Epidermal melanocyte (primary cell): ENCODE data around the gene TBC1D4.
"Not testable (repeated sequence)": the region's sequence is repeated elsewhere in the genome, so short reads cannot be mapped to it uniquely, and the experiment has no call there.

Experiments
- DNase-seq: peaks from one replicate; pipeline ENCODE4 v3.0.0; 2011; ENCODE audit warnings: low spot score; ENCODE audit not compliant: insufficient read length

The TBC1D4 gene

DNA sequence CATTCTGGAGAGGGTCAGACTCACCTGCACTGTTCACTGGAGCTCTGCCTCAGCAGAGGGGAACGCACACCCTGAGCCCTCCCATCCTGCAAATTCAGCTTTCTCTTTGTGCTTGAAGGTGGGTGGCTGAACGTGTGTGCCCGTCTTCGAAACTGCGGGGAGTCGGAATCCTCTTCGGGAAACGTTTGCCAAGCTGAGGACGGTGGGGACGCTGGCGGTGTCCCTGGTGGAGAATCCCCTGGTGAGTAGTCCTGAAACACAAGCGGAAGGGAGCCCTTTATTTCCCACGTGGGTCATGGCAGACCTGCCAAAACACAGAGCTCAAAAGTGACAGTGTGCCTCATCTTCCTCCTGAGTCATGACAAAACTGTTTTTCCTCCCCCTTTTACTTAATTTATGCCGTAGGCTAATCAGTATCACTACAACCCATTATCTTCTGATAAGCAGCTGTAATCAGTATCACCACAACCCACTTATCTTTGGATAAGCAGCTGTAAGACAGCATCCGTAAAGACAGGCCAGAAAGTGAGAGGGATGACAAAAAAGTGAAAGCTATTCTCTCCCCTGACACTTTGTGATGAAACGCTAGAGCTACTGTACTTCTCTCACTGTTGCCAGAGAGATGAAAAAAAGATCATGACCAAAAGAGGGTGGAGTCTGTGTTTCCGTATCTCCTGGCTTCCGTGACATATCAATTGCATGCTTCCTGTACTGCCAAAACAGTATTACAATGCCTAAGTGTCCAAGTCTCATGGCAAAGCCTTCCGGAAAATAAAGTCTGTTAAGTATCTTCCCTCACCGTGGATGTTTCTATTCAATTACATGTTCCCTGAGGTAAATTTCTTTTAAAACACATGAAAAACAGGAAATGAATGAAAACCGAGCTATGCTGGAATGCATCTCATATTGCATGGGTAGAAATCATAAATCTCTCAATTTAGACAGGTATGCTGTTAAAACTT is 155.5 kb downstream of the TBC1D4 start:
- DNase-seq: no peak

DNA sequence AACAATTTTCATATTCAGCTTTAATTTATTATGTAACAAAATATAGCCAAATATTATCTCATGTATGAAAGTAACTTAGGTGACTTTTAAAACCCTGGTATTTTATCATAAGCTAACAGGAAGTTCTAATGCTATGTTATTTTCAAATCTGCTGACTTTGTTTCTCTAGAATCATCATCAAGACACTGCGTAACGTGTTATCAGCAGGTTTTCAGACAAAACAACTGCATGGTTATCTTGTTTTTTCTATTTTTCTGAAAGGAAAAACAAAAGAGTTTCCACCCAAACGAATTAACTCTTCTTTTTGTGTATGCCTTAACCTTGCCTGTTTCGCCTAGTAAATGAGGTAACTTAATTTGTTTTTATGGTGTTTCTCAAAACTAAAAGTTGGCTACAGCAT is 156.3 kb downstream of the TBC1D4 start:
- no peak for DNase-seq

DNA sequence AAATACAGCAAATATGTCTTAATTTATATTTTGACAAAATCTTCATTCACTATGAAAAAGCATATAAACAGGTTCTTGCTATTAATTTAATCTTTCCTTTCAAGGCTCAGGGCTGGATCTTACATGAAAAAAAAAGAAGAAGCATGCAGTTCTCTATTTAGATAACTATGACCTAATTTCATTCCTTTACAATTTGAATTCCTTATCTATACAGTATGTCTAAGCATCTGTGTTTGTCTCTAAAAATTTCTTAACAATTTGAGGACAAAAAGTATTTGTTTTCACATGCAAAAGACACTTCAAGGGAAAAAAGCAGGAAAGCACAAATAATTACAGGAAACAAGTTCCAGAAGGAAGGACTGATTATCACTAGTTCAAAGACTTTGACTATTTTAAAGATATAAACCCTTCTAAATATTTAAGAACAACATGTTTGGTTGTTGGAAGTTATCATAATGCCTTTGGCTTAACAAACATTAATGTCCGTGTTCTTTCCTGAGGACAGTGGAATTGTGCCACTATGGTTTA is 157.5 kb downstream of the TBC1D4 start:
- no peak for DNase-seq

GRCh38 chr13:75321084-75321483 is 160.9 kb downstream of the TBC1D4 start:
- DNase-seq: no peak

DNA sequence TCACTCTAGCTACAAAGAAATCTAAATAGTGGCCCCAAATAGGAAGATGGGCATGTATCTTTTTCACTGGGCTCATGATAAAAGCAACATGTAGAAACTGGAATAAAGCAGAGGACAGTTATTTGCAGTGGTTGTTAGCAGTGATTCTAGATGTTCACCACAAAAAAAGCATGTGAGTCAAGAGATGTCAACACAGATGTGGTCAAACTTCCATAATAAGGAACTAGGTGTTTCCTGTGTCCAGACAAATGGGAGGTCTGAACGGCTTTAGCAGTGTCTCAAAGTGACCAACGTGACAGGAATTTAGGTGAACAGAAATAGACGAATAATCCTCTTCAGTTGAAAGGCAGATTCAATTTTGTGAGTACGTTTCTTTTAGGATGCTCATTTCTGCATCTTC is 162.7 kb downstream of the TBC1D4 start:
- DNase-seq: no peak

DNA sequence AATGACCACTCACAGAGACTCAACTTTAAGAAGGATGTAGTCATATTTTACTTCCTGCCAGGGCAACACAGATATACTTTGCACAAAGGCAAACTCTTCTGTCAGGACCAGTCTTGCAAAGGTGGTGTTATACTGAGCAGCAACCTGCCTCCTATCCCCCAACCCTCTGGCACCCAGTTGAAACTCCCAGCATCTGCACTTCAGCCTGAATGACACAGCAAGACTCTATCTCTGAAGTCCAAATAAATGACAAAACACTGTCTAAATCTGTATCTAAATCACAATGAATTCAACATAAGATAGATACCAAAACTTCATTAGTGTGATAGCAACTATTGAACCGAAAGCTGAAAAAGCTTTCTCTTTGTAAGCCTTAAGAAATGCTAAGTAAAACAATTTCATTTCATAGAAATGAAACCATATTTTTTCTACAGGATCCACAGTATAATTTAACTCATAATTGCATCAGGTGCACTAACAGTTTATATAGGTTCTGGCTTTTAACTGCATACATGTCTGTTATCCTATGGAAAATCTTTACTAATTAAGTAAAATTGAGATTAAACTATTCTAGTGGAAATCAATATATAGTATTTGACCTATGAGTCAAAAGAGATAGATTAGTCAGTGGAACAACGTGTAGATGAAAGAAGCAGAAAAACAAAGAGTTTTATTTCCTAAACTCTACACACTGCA is 163.7 kb downstream of the TBC1D4 start:
- DNase-seq: no peak

DNA sequence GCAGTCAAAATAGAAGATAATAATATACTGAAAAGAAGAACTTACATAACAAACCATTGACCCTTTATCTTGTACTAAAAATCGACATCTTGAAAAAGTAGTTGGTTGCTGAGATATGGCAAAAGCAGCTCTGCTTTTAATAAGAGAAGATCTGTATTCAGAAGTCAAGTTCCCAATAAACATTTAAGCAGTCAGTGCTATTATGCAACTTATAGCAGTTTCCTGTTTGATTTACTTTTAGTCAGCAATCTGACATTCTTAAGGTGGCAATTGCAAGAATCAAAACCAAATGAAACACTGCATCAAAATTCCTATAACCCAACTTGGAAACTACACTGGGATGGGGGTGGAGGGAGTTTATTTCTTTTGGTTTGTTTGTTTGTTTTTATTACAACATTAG is 165.5 kb downstream of the TBC1D4 start:
- no peak for DNase-seq

- no peak for DNase-seq
Measured at GRCh38 chr13:75312884-75313520, 169.0 kb downstream of the TBC1D4 start.

DNA sequence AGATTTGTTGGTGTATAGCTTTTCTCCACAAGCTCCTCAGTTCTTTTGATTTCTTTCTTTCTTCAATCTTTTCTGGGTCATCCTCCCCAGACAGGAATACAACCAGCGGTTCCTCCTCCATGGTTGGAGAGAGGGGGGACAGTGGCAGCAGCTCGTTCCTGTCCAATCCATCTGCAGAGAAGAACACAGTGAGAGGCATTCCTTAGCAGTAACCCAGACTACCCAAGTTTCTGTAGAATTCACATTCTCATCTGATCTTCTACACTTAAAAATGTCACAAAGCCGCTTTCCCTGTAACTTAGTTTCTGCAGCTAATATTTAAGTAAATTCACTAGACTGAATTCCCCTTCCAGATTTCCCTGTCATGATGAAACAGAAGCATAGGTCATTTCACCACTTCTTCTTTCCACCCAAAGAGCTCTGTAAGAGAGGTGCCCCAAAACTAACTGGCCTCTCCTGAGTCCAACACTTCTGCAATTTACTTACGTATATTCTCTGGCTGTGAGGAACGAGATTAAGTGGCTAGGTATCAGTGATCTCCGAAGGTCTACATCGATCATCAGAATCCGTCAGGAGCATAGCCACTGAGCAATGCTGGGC is 171.9 kb downstream of the TBC1D4 start:
- no peak for DNase-seq

DNA sequence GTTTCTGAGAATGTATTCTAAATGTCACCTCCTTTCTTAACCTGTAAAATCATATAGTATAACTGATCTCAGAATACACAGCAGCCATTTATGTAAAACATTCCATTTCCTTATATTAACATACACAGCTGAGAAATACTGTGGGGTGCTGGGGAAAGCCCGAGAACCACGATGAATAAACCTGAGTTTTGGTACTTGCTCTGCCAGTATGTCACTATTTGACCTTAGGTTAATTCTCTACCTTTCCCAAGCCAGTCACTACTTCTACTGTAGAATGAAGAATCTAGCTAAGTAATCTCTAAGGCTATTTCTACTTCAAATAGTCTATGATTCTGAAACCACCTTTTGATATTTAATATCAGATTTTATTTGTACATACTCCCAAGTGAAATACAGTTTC is 173.7 kb downstream of the TBC1D4 start:
- no peak for DNase-seq

- DNase-seq: no peak
Measured at GRCh38 chr13:75307370-75307949, 174.5 kb downstream of the TBC1D4 start.

GRCh38 chr13:75306967-75307366 is 175.0 kb downstream of the TBC1D4 start:
- not testable (repeated sequence) for DNase-seq

- DNase-seq: no peak
Measured at GRCh38 chr13:75305059-75305458, 176.9 kb downstream of the TBC1D4 start.

GRCh38 chr13:75303263-75303662 is 178.7 kb downstream of the TBC1D4 start:
- no peak for DNase-seq

DNA sequence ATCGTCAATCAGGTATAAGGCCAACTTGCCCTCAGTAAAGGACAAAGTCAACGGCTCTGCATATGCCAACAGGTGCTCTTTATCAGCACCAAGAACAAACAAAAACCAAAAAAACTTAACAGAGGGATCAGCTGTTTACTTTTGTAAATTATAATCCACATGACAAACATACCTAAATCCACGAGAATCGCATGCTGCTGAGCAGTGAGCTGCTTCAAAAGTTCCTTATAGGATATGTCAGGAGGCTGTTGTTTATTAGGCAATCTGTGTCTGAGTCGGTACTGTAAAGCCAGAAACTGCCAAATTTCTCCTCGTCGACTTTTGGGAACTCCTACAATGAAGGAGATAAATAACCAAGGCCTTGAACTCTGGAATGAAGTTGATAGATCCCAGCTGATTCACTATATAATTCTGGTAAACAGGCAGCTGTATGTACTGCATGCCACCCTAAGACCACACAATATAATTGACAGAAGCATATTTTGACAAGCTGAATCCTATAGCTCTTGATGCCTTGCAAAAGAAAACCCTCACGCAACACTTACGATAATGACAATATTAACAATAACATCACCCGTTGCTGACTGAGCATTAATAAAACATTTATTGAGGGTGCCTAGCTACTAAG is 179.8 kb downstream of the TBC1D4 start:
- DNase-seq: no peak

- DNase-seq: no peak
Measured at GRCh38 chr13:75299913-75300862, 181.8 kb downstream of the TBC1D4 start.

GRCh38 chr13:75299246-75299645 is 182.7 kb downstream of the TBC1D4 start:
- DNase-seq: no peak

GRCh38 chr13:75296641-75297040 is 185.3 kb downstream of the TBC1D4 start:
- DNase-seq: no peak

GRCh38 chr13:75295201-75295600 is 186.8 kb downstream of the TBC1D4 start:
- DNase-seq: no peak
